Activated T-helper 1 cell treated with anti-CD3 and anti-CD28 coated beads, Interleukin-2, amount 50 U/mL, for 16 hours (primary cell): ENCODE results near the gene BNC2.
"Not testable (repeated sequence)": the region's sequence is repeated elsewhere in the genome, so short reads cannot be mapped to it uniquely, and the experiment has no call there.

Experiments used
- DNase-seq, 2 donors: peaks; one replicate each; pipeline ENCODE4 v3.0.0-alpha.2; 2020; ENCODE audit warnings: low read depth in 1 of 2, low spot score in 1 of 2

Gene BNC2

DNA sequence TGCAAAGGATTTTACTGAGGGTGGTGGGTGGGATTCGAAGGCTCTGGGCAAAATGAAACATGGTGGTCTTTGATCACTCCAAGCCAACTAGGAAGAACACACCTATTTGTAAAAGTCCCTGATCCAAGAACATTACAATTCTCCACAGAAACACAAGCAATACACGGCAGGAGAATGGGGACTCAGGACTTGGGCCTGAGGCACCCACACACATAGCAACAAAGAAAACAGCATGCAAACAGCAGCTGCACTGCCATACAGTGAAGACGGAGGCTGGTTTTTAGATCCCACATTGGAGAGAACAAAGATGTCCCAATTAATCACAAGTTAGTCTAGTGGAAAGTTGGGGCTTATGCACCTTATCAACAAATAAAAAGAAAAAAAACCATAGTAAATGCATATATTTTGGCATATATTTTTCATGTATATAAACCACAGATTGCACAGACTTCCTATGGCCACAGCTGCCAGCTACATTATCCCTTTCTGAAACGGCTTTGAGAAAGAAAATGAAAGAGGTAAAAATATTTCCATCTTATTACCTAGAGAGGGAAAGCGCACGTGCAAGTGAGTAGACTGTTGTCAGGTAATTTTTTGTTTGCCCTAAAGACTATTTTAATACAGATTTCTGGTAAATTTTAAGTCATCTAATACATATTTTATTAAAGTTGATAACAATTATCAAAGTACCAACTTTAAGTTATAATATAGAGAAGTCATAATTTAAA lies 410.9 kb downstream of the BNC2 start:
- no peak for DNase-seq

DNA sequence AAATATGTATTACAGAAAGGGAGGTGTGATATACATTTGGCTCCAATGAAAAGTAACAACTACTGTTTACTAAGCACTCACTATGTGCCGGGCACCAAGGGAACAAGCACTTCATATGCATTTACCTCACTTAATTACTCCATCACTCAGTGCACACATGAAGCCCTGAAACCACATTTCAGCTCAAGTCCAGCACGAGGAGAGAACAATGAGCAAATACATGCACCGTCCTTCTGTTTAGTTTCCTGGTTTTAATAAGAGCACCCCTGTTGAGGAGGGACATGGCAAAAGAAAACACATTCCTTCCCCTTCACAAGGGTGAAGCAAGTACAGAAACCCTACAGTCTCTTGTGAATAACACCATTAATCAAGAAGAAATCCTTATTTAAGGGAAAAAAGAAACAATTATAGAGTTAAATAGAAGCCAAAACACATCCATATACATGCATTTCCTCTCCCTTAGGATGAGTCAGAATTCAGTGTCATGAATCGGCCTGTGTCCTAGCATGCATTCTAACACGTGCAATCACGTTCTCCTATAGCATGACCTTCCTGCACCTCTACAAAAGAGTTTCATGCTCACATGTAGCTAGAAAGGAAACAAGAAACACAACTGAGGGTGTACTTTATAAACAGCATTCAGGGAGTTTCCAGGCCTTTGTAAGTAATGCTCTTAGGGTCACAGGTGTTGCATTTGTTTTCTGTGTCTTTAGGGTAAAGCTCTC lies 411.6 kb downstream of the BNC2 start:
- no peak for DNase-seq

DNA sequence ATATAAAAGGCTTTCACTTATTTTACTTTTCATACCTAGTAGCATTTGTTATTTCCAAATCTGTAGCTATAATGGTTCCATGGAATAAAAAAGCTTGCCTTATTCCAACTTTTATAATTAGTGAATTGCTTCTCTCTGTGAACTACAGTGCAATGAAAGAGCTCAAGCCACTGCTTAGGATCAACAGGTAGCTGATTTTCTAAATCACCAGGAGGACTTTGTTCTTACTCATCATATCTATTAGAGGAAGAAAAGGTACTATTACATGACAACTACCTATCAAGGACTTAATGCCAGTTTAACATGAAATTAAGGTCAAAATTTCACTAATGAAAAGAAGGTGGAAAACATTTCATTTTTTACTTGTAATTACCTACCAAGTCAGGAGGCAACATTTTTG lies 414.6 kb downstream of the BNC2 start:
- DNase-seq, result no peak

DNA sequence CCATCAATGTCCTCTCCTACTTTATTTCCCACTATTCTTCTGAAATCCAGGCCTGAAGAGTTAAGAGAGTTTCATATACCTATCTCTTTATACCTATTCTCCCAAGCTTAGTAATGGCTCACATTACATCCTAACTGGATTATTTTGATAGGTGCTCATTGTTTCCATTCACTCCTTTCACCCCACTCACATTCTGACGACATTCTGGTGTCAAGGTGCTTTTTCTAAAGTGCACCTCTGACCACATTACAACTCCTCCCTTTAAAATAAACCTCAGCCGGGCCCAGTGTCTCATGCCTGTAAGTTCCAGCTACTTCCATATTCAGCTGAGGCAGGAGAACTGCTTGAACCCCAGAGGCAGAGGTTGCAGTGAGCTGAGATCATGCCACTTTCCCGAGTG lies 417.1 kb downstream of the BNC2 start:
- DNase-seq, result no peak

DNA sequence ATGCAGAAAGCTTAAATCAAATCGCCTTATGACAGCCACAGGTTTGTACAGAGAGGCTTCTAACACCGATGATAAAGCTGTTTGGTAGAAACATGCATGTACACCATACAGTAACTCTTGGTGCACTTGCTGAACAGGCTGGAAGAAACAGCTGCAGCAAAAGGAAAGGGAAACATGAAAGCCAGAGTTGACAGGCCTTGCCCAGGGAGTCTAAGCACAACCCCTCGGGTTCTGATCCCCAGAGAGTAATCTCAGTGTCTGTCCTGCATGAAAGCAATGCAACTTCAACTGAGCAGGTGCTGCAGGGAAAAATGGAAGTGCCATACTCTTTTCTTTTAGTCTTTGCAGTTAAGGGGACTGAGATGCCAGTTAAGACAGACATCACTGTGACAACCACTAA lies 419.9 kb downstream of the BNC2 start:
- DNase-seq, result no peak

DNA sequence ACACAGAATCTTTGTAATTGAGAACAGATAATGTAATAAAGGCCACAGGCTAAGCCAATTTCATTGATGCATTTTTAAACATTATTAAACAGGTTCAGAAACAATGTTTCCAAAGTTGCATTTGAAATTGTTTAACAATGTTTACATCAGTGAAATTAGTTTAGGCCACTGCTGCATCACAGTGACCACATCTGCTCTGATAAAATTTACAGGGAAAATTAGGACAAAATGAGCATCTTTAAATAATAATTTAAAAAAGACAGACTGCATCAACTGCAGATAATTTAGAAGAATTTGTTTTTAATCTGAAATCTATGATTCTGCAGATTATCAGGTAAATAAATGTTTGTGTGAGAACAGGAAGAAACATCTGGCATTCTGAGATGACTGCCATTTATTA lies 420.4 kb downstream of the BNC2 start:
- no peak for DNase-seq

DNA sequence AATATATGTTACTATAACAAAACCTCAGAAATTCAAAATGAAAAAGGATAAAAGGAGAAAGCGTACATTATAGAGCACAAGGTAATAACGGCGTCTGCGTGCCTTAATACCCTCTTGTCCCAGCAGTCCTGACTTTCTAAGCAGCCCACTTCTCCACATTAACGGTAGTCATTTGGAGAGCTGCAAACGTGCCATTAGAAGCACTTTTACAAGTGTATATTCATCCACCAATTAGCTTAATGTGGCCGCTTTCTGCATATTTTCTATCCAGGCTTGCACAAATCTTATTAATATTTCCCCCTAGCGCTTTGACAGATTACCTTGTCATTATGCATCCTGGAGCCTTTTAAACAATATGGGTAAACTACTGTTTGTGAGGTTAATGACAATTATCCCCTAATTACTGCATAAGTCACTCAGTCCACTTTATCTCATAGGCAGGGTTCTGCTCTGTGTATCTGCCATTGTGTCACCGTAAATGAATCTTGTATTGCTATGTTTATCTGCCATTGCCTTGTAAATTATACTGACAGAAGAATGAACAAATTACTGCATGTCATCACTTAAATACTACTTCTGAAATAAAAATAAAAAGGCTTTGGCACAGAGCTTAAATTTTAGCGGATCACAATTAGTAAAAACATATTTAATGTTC lies 421.3 kb downstream of the BNC2 start:
- DNase-seq, result no peak

DNA sequence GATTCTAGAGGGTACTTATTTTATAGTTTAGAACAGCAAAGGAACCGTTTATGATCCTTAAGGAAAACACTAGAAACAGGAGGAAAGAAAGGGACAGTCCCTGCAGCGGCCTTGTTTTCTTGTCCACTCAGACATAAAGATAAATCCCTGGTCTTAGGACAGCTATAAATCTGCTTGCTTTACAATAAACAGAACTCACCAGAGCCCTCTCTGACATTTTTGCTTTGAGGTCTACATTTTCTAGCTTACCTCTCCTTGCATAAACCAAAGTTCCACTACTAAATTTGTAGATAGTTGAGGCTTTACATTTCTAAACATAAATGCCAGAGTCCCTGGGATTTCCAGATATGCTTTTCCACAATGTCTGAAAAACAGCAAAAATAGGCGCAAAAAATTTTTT lies 422.5 kb downstream of the BNC2 start:
- no peak for DNase-seq

DNA sequence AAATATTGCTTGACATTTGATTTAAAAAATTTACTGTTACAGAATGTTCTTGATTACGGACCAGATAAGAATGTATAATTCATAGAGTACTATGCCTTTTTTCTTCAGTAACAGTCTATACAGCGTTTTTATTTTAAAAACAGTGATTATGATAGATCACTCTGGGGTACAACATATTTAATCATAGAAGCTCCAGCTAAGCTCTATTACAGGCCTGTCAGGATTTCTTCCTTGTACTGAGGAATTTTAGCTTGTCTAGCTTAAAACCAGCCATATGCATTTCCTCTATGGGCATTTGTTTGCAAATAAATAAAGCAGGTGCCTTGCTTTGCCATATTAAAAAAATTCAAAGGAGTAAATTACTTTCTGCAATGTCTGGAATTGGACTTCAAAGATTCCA lies 423.8 kb downstream of the BNC2 start:
- DNase-seq, result no peak

DNA sequence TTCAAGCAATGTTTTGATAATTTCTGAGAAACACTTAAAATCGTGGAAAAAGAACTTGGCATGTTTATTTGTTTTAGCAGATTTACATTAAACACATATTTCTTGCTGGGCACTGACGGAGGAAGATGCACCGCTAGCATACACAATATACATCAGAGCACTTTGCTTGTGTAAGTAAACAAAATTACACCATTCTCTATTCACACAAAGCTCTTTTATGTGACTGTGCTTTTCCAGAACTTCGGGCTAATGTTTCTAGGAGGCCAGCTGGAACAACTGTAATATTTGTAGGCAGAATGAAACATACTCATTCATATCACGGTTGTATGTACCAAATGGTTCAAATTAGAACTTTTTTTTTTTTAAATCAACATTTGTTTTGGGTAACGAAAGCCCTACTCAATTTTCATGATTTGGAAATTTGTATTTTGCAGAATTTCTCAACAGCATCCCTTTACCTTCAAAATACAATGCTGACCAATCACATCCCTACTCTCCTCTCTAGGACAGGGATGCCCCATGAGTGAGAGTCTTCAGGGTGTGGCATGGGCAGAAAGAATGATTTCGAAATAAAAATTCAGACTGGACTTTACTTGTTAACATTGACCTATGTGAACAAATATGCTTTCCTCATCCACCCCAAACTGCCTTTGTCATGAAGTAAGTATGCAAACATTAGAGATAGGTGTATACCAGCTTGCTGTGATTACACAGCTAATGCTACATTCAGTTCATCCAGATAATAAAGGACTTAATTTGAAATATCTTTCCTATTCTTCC lies 425.1 kb downstream of the BNC2 start:
- no peak for DNase-seq

DNA sequence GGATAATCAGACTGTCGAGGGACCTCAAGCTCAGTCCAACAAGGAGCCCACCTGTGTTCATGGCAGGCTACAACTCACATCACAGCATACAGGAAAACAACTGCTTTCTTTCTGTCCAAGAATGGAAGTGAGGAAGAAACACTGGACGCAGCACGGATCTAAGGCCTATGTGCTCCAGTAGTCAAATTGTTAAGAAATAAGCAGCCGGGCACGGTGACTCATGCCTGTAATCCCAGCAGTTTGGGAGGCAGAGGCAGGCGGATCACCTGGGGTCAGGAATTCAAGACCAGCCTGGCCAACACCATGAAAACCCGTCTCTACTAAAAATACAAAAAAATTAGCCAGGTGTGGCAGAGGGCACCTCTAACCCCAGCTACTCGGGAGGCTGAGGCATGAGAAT lies 427.8 kb downstream of the BNC2 start:
- DNase-seq, result no peak

DNA sequence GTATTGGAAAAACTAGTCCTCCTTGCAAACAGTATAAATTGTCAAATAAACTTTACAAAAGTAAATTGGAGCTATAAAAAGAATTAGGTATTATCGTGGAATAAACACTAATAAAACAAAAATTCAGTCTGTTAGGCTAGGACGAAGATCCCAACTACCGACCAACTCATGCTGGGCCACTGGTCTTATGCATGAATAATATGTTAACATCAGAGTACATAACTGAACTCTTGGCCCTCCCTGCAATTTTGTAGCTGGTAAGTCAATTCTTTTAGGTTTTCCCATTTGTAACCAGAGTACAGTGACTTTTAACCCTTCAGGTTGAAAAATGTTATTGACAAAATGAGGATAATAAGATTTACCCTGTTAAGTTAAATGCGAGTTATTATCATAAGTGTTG lies 428.7 kb downstream of the BNC2 start:
- DNase-seq, result no peak

DNA sequence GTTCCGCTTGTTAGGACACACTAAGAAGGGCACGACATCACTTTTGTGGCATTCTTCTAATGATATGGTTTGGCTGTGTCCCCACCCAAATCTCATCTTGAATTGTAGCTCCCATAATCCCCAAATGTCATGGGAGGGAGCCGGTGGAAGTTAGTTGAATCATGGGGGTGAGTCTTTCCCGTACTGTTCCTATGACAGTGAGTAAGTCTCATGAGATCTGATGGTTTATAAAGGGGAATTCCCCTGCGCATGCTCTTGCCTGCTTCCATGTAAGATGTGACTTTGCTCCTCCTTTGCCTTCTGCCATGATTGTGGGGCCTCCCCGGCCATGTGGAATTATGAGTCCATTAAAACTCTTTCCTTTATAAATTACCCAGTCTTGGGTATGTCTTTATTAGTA lies 431.6 kb downstream of the BNC2 start:
- not testable (repeated sequence) for DNase-seq

DNA sequence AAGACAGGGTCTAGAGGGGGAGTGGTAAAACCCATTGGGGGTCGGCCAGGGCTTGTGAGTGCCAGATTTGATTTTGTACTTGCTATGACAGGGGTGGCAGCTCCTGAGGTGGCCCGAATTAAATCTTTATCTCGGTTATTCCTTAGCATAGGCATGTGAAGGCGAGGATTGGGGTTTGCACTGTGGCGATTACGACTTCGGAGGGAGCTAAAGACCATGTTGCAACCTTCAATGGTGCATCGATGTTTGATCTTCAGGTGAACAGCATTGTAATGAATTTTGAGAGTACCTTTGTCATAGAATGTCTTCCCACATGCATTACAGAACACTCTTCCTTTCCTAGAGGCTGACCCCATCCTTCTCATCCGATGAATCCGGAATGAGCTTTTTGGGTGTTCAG lies 433.9 kb downstream of the BNC2 start:
- no peak for DNase-seq

DNA sequence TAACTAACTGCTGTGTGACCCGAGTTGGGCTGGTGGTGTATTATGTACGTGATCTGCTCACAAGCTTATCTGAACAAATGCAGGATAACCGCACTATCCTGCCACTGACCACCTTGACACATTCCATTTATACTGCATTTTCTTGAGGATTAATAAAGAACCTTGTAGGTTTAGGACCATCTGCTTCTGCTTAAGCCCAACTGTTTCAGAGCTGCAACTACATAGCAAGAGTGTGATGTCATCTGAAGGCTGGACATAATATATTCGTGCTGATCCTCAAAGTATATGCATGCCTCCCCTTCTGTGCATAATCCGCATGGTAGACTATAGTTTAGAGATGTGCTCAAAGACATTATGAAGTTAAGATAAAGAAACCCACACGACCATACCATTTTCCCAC lies 435.9 kb downstream of the BNC2 start:
- DNase-seq, result no peak

DNA sequence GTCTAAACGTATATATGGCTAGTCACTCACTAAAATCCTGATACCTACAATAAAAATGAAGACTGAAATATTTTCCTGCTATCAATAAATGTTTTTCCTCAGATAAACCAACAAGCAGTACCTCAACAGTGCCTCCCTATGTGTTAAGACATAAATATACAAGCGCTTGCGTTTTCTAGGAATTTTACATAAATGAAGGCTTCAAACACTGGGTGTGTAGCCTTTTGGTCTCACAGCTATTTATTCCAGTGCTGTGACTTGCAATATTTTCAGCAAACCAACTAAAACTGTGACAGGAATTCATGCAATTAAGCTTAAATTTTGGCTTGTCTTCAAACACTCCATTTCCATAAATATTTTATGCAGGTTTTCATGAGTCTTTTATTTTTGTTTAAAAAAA lies 437.0 kb downstream of the BNC2 start:
- DNase-seq, result no peak

DNA sequence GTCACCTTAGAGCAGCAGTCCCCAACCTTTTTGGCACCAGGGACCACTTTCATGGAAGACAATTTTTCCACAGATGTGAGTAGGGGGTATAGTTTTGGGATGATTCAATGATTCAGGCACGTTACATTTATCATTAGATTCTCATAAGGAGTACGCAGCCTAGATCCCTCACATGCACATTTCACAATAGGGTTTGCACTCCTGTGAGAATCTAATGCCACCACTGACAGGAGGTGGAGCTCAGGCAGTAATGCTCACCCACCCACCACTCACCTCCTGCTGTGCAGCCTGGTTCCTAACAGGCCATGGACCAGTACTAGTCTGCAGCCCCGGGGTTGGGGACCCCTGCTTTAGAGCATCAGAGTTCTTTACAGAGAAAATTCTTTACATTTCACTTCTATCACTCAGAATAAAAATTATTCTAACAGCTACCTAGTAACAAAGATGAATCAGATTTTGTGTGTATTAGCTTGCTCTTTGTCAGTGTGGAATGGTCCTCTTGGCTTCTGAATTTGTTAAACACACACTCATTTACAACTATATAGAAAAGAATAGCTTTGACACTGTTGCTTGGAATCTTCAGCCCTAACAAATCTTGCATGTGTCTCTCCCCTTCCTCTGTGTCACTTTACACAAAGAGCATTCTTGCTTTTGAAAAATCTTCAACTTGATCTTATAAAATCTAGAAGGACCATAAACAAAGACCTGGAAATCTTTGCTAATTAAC lies 438.6 kb downstream of the BNC2 start:
- no peak for DNase-seq

DNA sequence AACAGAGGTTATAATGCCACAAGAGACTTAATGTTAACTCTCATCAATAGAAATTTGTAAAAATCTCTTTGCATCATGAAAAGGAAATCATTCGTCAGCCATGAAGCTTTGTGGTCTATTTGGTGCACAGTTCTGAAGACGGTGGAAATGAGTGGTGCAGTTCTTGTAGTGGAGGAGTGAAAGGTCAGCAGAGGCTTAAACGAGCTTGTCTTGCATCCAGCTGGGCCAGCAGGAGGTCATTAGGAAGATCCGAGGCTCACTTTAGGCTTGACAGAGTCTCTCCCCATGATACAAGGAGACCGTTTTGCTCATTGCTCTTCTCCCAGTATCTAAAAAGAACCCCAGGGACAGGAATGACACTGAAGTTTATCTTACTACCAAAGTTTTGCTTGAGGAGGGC lies 440.8 kb downstream of the BNC2 start:
- DNase-seq, result no peak

DNA sequence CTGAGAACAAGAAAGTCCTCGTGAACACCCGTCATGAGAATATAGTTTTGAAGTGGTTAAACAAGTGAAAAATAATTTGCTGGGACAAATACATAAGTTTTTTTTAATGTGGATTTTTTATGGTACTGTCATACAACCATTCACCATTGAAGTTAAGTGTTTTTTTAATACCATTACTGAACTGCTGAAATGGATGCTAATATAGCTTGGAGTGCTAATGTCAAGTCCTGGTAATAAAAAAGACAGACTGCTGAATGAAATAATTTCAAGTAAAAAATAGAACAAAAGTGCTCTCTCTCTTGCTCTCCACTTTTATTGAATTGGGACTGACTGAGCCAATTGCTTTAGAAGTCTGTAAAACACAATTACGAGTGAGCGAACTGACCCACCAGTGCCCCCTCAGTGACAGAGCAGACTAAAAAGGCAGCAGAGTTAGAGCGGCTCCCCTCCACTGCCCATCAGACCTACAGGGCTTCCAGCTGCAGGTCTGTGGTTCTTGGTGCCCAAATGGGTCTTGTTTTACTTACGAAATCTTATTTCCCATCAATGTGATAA lies 442.5 kb downstream of the BNC2 start:
- no peak for DNase-seq

DNA sequence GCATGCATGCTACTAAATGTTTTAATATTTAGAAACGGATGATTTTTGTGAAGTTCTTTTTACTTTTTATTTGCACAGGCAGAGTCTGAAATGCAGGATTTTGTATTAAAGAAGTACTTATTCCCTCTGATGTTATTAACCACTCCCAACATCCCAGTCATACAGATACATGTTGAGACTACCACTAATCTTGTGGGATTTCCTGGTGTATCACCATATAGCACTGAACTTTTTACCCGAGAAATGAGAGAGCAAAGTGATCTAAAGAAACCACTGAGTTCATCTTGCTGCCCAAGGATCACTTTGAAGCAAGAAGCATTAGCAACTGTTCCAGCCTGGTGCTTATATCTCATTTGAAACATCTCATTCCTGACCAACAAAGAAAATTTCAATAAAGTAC lies 443.8 kb downstream of the BNC2 start:
- DNase-seq, result no peak
